H9 (cell line): ENCODE data around the gene GALNT2. TPM values are rescaled to one million over a fixed set of nuclear protein-coding genes. Genes with fewer than 3 reads are reported as not detected.

Source experiments
- DNase-seq: peaks from one replicate; pipeline ENCODE4 v3.0.0-alpha.2; 2017
- H2AFZ ChIP-seq: one replicate; pipeline ENCODE4 v1.6.1; 2013; ENCODE audit warnings: mild to moderate bottlenecking, low read length, control low read depth, moderate library complexity
- H2AK5ac ChIP-seq: 2 replicates; pipeline ENCODE4 v1.6.1; 2013; ENCODE audit warnings: low read length, control low read depth, mixed read lengths; ENCODE audit not compliant: insufficient read length
- H2BK120ac ChIP-seq: one replicate; pipeline ENCODE4 v1.6.1; 2013; ENCODE audit warnings: low read depth, mild to moderate bottlenecking, low read length, control low read depth, inconsistent platforms; ENCODE audit not compliant: poor library complexity, severe bottlenecking
- H2BK12ac ChIP-seq: 2 replicates; pipeline ENCODE4 v1.6.1; 2013; ENCODE audit warnings: low read length, control low read depth, mixed read lengths, low read depth; ENCODE audit not compliant: insufficient read length
- H2BK15ac ChIP-seq: 2 replicates; pipeline ENCODE4 v1.6.1; 2013; ENCODE audit warnings: low read depth, low read length, control low read depth
- H2BK20ac ChIP-seq: one replicate; pipeline ENCODE4 v1.6.1; 2013; ENCODE audit warnings: low read depth, mild to moderate bottlenecking, low read length, control low read depth, inconsistent platforms; ENCODE audit not compliant: poor library complexity, severe bottlenecking
- H2BK5ac ChIP-seq: 2 replicates; pipeline ENCODE4 v1.6.1; 2013; ENCODE audit warnings: low read length, control low read depth, mixed read lengths; ENCODE audit not compliant: insufficient read length
- H3K14ac ChIP-seq: 2 replicates; pipeline ENCODE4 v1.6.1; 2013; ENCODE audit warnings: low read length, control low read depth; ENCODE audit not compliant: insufficient read depth
- H3K18ac ChIP-seq: 2 replicates; pipeline ENCODE4 v1.6.1; 2013; ENCODE audit warnings: low read depth, mild to moderate bottlenecking, mixed read lengths, low read length, control low read depth; ENCODE audit not compliant: insufficient read length
- H3K23ac ChIP-seq: 2 replicates; pipeline ENCODE4 v1.6.1; 2013; ENCODE audit warnings: low read length, control low read depth, mixed read lengths, low read depth; ENCODE audit not compliant: insufficient read length
- H3K23me2 ChIP-seq: 2 replicates; pipeline ENCODE4 v1.6.1; 2013; ENCODE audit warnings: low read depth, mild to moderate bottlenecking, mixed read lengths, low read length, control low read depth; ENCODE audit not compliant: insufficient read length, poor library complexity, severe bottlenecking
- H3K27ac ChIP-seq: 2 replicates; pipeline ENCODE4 v1.5.1; 2013; ENCODE audit warnings: low read length, control low read depth, mixed read lengths, low read depth; ENCODE audit not compliant: insufficient read length
- H3K27me3 ChIP-seq: 2 replicates; pipeline ENCODE4 v1.6.1; 2013; ENCODE audit warnings: low read length, control low read depth, inconsistent platforms; ENCODE audit not compliant: insufficient read depth
- H3K4ac ChIP-seq: 2 replicates; pipeline ENCODE4 v1.6.1; 2013; ENCODE audit warnings: low read depth, mild to moderate bottlenecking, control low read depth, inconsistent platforms, low read length, moderate library complexity
- H3K4me1 ChIP-seq: 2 replicates; pipeline ENCODE4 v1.6.1; 2013; ENCODE audit warnings: low read length, control low read depth, inconsistent platforms; ENCODE audit not compliant: insufficient read depth
- H3K4me2 ChIP-seq: 2 replicates; pipeline ENCODE4 v1.6.1; 2013; ENCODE audit warnings: low read length, control low read depth, mixed read lengths; ENCODE audit not compliant: insufficient read length, insufficient read depth
- H3K56ac ChIP-seq: 2 replicates; pipeline ENCODE4 v1.6.1; 2013; ENCODE audit warnings: low read depth, mild to moderate bottlenecking, mixed read lengths, low read length, control low read depth; ENCODE audit not compliant: insufficient read length
- H3K79me1 ChIP-seq: 2 replicates; pipeline ENCODE4 v1.6.1; 2013; ENCODE audit warnings: low read depth, mild to moderate bottlenecking, moderate library complexity, low read length, control low read depth, inconsistent platforms; ENCODE audit not compliant: insufficient read depth, poor library complexity, severe bottlenecking
- H3K79me2 ChIP-seq: 2 replicates; pipeline ENCODE4 v1.6.1; 2013; ENCODE audit warnings: low read length, control low read depth, inconsistent platforms; ENCODE audit not compliant: insufficient read depth
- H3K9ac ChIP-seq: 2 replicates; pipeline ENCODE4 v1.6.1; 2013; ENCODE audit warnings: low read length, control low read depth, mixed read lengths; ENCODE audit not compliant: insufficient read length; ENCODE audit errors: extremely low read depth
- H3K9me3 ChIP-seq: one replicate; pipeline ENCODE4 v1.6.1; 2013; ENCODE audit warnings: low read depth, low read length, inconsistent platforms; ENCODE audit not compliant: control insufficient read depth
- H3T11ph ChIP-seq: one replicate; pipeline ENCODE4 v1.6.1; 2013; ENCODE audit warnings: mild to moderate bottlenecking, low read length, control low read depth, inconsistent platforms
- H4K20me1 ChIP-seq: one replicate; pipeline ENCODE4 v1.6.1; 2013; ENCODE audit not compliant: control insufficient read depth, insufficient read length, insufficient read depth
- H4K5ac ChIP-seq: 2 replicates; pipeline ENCODE4 v1.6.1; 2013; ENCODE audit warnings: low read depth, mild to moderate bottlenecking, mixed read lengths, low read length, control low read depth; ENCODE audit not compliant: insufficient read length
- H4K8ac ChIP-seq: replicated peaks from 2 replicates; pipeline ENCODE4 v1.6.1; 2013; ENCODE audit warnings: low read length, control low read depth, mixed read lengths, low read depth; ENCODE audit not compliant: insufficient read length
- H4K91ac ChIP-seq: 2 replicates; pipeline ENCODE4 v1.6.1; 2013; ENCODE audit warnings: low read depth, mild to moderate bottlenecking, moderate library complexity, mixed read lengths, low read length, control low read depth; ENCODE audit not compliant: insufficient read length
- H3K27ac Mint-ChIP-seq, 3 experiments: 2 replicates in 2 of 3; 3 replicates in 1 of 3; pipeline ENCODE4 v1.8.0; 2020 to 2021; ENCODE audit warnings: mixed read lengths in 3 of 3, mild to moderate bottlenecking in 1 of 3, moderate library complexity in 1 of 3
- H3K27me3 Mint-ChIP-seq: 2 replicates; pipeline ENCODE4 v1.8.0; 2021; ENCODE audit warnings: low read depth, mild to moderate bottlenecking, moderate library complexity, mixed read lengths
- H3K36me3 Mint-ChIP-seq, 3 experiments: 2 replicates in 2 of 3; 3 replicates in 1 of 3; pipeline ENCODE4 v1.8.0; 2020 to 2021; ENCODE audit warnings: low read depth in 3 of 3, mixed read lengths in 3 of 3; ENCODE audit not compliant: insufficient read depth in 1 of 3
- H3K4me1 Mint-ChIP-seq, 2 experiments: 2 replicates each; pipeline ENCODE4 v1.8.0; 2020; ENCODE audit warnings: mixed read lengths in 2 of 2
- H3K4me3 Mint-ChIP-seq, 2 experiments: 2 replicates in 1 of 2; 3 replicates in 1 of 2; pipeline ENCODE4 v1.8.0; 2020 to 2021; ENCODE audit warnings: mild to moderate bottlenecking in 2 of 2, mixed read lengths in 2 of 2, moderate library complexity in 1 of 2
- H3K9me3 Mint-ChIP-seq, 2 experiments: 2 replicates in 1 of 2; 3 replicates in 1 of 2; pipeline ENCODE4 v1.8.0; 2020; ENCODE audit warnings: mild to moderate bottlenecking in 2 of 2, mixed read lengths in 2 of 2, moderate library complexity in 1 of 2
- CTCF ChIP-seq: fragments of 200-600 bp; sonication (generic); conservative IDR thresholded peaks from 3 replicates; pipeline ENCODE4 v1.8.0; 2021; ENCODE audit warnings: antibody characterized with exemption, mild to moderate bottlenecking
- WGBS: extraction: QIAGEN DNeasy Blood & Tissue Kit; methylation state at CpG from one replicate; pipeline ENCODE4 v1.1.7; 2013; ENCODE audit warnings: missing lambda C conversion rate, low lambda C conversion rate, mixed read lengths; ENCODE audit not compliant: insufficient read length; ENCODE audit errors: extremely low coverage; 5-methylcytosine and 5-hydroxymethylcytosine counted together
- total RNA-seq: library from RNA; stranded (reverse); gene quantifications from 2 replicates; pipeline ENCODE4 v1.2.1, GENCODE V29; 2021

GALNT2 gene
- total RNA-seq, 1 experiment from 2014 or later, result 57.6 TPM

DNA sequence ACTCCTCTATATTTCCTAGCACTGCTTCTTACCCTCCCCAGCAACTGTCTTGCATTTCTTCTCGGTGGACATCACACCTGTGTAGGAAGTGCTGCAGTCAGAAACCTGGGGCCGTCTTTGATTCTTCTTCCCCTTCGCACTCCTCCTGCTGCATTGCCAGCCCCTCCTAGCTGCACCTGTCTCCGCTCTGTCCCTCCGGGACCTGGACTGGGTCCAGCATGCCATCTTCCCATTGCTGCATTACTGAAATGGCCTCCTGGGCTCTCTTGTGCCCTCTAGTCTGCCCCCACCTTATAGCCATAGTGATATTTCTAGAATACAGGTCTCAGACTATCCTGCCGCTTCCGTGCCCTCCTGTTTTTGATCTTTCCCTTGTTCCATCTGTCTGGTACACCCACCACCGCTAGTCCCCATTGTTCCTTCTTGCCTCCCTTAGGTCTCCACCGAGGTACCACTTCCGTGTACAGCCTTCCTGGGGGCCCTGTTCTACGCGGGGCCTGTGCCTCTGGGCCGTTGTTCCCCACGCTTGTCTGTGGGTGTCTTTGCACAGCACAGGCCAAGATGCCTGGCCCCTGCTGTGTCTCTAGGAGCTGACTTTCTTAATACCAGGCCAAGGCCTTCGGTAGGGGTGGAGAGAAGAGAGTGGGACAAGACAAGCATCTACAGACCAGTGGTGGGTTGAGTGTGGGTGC is 107.6 kb downstream of the GALNT2 start:
- Histone ChIP-seq H2AFZ (no peak overlapping the region), H4K5ac (no peak overlapping the region), H3K23ac (no peak overlapping the region), H3K27ac (no peak overlapping the region), H4K20me1 (no peaks in the 10 kb centered on the region), H3K18ac (no peak overlapping the region), H2BK120ac (no peak overlapping the region), H3T11ph (no peak overlapping the region), H3K4me2 (no peak overlapping the region), H3K56ac (no peak overlapping the region), H3K23me2 (no peaks in the 10 kb centered on the region), H3K4me1 (peaks cover 9% of the 10 kb centered on the region), H3K9ac (no peak overlapping the region), H3K9me3 (no peaks in the 10 kb centered on the region), H2BK5ac (no peak overlapping the region), H2BK12ac (no peak overlapping the region), H2BK15ac (no peak overlapping the region), H4K8ac (no peak overlapping the region), H3K79me2 (0 out of 2 replicates have a peak, but pooled peaks cover 2% of the 10 kb centered on the region), H3K27me3 (no peaks in the 10 kb centered on the region), H3K14ac (no peak overlapping the region), H2BK20ac (no peak overlapping the region), H4K91ac (no peak overlapping the region), H3K4ac (no peak overlapping the region), H3K79me1 (peaks cover 3% of the 10 kb centered on the region), H2AK5ac (no peak overlapping the region)
- Mint-ChIP-seq H3K4me3 (no peak overlapping the region), H3K9me3 (no peaks in the 10 kb centered on the region), H3K27me3 (no peaks in the 10 kb centered on the region), H3K36me3 (peaks cover 8 to 12% (median 9%) of the 10 kb centered on the region in 3 experiments; a peak in 5 of 7 replicates), H3K27ac (peak overlapping the region; percentile 21 to 49 (median 36); a peak in 4 of 7 replicates), H3K4me1 (peaks cover 35 to 51% of the 10 kb centered on the region in 2 experiments)
- DNase-seq, result peak; percentile 14
- no CpG with 5 or more reads among the region's 15 CpGs for WGBS
- no peak for TF ChIP-seq CTCF
